Cardiac fibroblast (primary cell): ENCODE measurements around the gene TRAIP.
A peak's percentile ranks its signal among the peaks of the same experiment; 100 is the strongest.

Experiments
- DNase-seq, 2 donors: peaks; one replicate each; pipeline versions ENCODE4 v3.0.0 to v3.0.0-alpha.2; 2010; ENCODE audit warnings: low read depth in 2 of 2
- H3K4me3 ChIP-seq, 2 donors: replicated peaks in 1 of 2; 1 replicate in 1 of 2; 2 replicates in 1 of 2; pipeline ENCODE4 v1.5.1; 2011; ENCODE audit warnings: low read depth in 2 of 2, low read length in 2 of 2, mild to moderate bottlenecking in 2 of 2, moderate library complexity in 1 of 2
- CTCF ChIP-seq: IDR thresholded peaks from one replicate; pipeline ENCODE4 v1.5.1; 2011; ENCODE audit warnings: low read depth, mild to moderate bottlenecking, low read length, inconsistent platforms

Gene TRAIP

GRCh38 chr3:49900491-49901153 is 44.3 kb upstream of the TRAIP start:
- no peak overlapping the region for H3K4me3 ChIP-seq
- peak; percentile 27 to 35 for DNase-seq

GRCh38 chr3:49899815-49900214 is 43.5 kb upstream of the TRAIP start:
- peak; percentile 29 for TF ChIP-seq CTCF
- H3K4me3 ChIP-seq: no peak overlapping the region
- DNase-seq: peak; percentile 33 to 46

More at GRCh38 chr3:49900491-49901153, 44.3 kb upstream of the TRAIP start:
- no peak for TF ChIP-seq CTCF

DNA sequence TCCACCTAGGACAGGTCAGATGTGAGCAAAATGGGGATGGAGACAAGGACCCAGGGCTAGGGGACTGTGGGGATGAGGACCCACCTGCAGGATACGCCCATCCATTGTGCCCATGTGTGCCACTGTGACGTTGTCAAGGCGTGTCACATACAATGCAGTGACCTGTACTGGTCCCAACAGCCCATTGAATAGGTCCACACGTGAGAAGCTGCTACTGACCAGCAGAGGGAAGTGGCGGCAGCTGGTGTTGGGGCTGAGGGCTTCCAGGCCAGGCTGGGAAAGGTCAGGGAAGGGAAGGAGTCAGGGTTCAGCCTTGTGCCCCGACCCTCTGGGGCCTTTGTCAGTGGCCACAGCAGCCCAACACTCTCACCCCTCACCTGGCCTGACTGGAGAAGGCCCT is 42.6 kb upstream of the TRAIP start:
- no peak for DNase-seq
- TF ChIP-seq CTCF: no peak
- H3K4me3 ChIP-seq: no peak overlapping the region

- DNase-seq: no peak
- H3K4me3 ChIP-seq: no peak overlapping the region
- TF ChIP-seq CTCF: no peak
Measured at GRCh38 chr3:49896345-49896744, 40.0 kb upstream of the TRAIP start.

DNA sequence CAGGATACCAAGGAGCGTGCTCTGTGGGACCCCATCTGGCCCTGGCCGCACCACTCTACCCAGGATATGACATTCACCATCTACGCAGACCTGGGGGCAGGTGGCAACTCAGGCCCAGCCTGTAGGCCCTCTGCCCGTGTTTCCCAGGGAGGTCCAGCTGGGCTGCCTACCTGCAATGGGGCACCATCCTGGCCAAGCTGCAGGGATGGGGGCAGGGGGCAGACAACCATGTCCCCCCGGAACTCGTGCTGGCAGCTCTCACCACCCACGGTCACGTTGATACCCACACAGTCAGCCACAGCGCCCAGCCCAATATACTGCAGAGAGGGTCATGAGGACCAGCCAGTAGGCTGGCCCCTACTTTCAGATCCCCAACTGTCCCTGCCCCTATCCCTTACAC is 39.4 kb upstream of the TRAIP start:
- H3K4me3 ChIP-seq: no peak overlapping the region
- TF ChIP-seq CTCF: no peak
- DNase-seq: no peak

DNA sequence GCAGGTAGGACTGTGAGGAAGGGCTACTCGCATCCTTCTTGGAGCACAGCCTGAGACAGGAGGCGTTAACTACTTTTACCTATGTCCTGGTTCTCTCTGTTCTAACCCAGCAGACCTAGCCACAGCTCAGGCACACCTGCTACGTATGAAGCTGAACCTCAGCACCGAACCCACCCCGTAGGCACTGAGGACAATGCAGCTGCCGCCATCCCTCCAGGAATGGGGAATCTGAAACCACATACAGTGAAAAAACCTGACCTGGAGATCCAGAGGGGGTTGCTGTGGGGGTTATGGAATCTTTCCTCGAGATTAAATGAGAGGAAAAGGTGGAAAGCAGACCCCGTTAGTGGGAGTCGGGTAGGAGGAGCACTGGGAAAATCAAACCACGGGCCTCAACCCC is 32.9 kb upstream of the TRAIP start:
- H3K4me3 ChIP-seq: no peak overlapping the region
- DNase-seq: no peak
- no peak for TF ChIP-seq CTCF

DNA sequence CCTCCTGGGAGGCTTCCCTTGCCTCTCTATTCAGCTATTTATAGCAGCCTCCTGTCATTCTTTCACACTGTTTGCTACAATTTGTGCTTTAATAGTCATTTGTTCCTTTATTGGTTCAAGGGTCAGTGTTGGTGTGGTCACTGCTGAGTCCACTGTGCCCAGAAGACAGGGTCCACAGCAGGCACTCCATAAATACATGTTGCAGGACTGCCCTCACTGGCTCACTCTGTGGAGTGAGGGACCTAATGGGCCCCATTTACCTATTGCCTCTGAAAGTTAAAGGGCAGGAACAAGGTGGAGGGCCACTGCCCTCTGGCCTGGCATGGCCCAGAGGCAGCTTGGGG is 30.5 kb upstream of the TRAIP start:
- TF ChIP-seq CTCF: no peak
- H3K4me3 ChIP-seq: no peak overlapping the region
- no peak for DNase-seq
